Measurements from ENCODE around the gene IBTK.
"Not testable (repeated sequence)": the region's sequence is repeated elsewhere in the genome, so short reads cannot be mapped to it uniquely, and the experiment has no call there.

Gene IBTK, protein sequence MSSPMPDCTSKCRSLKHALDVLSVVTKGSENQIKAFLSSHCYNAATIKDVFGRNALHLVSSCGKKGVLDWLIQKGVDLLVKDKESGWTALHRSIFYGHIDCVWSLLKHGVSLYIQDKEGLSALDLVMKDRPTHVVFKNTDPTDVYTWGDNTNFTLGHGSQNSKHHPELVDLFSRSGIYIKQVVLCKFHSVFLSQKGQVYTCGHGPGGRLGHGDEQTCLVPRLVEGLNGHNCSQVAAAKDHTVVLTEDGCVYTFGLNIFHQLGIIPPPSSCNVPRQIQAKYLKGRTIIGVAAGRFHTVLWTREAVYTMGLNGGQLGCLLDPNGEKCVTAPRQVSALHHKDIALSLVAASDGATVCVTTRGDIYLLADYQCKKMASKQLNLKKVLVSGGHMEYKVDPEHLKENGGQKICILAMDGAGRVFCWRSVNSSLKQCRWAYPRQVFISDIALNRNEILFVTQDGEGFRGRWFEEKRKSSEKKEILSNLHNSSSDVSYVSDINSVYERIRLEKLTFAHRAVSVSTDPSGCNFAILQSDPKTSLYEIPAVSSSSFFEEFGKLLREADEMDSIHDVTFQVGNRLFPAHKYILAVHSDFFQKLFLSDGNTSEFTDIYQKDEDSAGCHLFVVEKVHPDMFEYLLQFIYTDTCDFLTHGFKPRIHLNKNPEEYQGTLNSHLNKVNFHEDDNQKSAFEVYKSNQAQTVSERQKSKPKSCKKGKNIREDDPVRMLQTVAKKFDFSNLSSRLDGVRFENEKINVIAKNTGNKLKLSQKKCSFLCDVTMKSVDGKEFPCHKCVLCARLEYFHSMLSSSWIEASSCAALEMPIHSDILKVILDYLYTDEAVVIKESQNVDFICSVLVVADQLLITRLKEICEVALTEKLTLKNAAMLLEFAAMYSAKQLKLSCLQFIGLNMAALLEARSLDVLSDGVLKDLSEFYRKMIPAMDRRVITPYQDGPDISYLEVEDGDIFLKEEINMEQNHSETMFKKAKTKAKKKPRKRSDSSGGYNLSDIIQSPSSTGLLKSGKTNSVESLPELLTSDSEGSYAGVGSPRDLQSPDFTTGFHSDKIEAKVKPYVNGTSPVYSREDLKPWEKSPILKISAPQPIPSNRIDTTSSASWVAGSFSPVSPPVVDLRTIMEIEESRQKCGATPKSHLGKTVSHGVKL (N-terminal part only)

DNA sequence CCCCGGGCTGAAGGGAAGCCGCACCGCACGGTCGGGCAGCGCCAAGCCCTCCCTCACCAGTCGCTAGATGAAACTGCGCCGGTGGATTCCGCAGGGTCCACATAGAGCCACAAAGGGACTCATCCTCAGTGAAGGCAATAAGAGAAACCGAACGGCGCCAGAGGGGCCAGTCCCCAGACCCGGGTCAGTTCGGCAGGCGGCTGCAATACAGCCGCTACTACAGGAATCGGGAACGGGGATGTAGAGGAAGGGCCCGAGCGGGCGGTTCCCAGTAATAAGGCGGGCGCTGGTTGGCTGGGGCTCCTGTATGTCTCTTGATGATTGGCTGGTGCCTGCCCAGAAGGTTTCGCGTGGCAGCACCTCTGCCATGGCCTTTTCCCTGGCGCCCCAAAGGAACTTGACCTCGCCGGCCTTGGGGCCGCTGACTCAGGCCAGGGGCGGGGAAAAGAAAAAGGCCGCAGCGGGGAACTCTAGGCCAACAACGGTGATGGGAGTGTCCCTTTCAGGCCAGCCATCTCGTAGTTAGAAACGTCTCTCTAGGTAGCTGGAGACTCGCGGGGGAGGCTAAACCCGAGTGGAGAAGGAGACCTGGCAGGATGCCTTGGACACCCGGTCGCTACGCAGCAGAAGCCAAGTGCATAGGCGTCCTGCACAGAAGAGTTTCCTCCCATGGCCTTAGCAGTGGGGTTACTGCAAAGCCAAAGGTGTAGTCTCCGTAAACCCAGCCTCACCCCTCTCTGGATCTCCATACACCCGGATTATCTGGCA, at the start of gene IBTK:
TSS of gene IBTK (minus strand) at position 240 of the 768 bp plus-strand sequence. CDS start 7,258 bp downstream, outside the sequence.
- DNase-seq = peak; percentile 94 to 97
- intact Hi-C loops (cut with DNase I; ENCODE audit: low total_unique reads) = loop anchor here (5.0 kb wide), 1 partner anchor 685 kb away; no protein-coding TSS in a partner anchor
- Histone ChIP-seq H3K4me3 (peak within 1 kb of the TSS; percentile 88 to 94), H3K9me3 (no peaks in the 10 kb centered on the region), H3K27me3 (no peaks in the 10 kb centered on the region), H3K4me1 (peaks cover 0 to 41% (median 15%) of the 10 kb centered on the region in 4 donors), H3K27ac (peak within 1 kb of the TSS; percentile 90 to 92), H3K36me3 (no peaks in the 10 kb centered on the region)
- TF ChIP-seq, protein P1, sequence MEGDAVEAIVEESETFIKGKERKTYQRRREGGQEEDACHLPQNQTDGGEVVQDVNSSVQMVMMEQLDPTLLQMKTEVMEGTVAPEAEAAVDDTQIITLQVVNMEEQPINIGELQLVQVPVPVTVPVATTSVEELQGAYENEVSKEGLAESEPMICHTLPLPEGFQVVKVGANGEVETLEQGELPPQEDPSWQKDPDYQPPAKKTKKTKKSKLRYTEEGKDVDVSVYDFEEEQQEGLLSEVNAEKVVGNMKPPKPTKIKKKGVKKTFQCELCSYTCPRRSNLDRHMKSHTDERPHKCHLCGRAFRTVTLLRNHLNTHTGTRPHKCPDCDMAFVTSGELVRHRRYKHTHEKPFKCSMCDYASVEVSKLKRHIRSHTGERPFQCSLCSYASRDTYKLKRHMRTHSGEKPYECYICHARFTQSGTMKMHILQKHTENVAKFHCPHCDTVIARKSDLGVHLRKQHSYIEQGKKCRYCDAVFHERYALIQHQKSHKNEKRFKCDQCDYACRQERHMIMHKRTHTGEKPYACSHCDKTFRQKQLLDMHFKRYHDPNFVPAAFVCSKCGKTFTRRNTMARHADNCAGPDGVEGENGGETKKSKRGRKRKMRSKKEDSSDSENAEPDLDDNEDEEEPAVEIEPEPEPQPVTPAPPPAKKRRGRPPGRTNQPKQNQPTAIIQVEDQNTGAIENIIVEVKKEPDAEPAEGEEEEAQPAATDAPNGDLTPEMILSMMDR (IDR thresholded peaks at IDR 0.05) = peak in 1 of 2 experiments; percentile 15

DNA sequence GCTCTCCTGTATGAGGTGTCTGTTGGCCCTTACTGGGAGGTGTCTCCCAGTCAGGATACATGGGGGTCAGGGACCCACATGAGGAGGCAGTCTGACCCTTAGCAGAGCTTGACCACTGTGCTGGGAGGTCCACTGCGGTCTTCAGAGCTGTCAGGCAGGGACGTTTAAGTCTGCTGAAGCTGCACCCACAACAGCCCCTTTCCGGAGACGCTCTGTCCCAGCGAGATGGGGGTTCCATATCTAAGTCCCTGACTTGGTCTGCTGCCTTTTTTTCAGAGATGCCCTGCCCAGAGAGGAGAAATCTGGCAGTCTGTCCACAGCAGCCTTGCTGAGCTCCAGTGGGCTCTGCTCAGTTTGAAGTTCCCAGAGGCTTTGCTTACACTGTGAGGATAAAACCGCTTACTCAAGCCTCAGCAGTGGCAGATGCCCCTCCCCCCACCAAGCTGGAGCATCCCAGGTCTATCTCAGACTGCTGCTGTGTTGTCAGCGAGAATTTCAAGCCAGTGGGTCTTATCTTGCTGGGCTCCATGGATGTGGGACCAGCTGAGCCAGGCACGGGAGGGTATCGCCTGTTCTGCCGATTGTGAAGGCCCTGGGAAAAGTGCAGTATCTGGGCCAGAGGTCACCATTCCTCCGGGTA, 36.3 kb upstream of the IBTK start:
- TF ChIP-seq, protein P1 (IDR thresholded peaks at IDR 0.05) = no peak
- Histone ChIP-seq H3K4me3 (no peak overlapping the region), H3K9me3 (no peaks in the 10 kb centered on the region), H3K4me1 (no peaks in the 10 kb centered on the region), H3K27ac (no peak overlapping the region), H3K36me3 (no peaks in the 10 kb centered on the region), H3K27me3 (no peaks in the 10 kb centered on the region)
- intact Hi-C loops (cut with DNase I; ENCODE audit: low total_unique reads) = no loop called here
- DNase-seq = no peak

DNA sequence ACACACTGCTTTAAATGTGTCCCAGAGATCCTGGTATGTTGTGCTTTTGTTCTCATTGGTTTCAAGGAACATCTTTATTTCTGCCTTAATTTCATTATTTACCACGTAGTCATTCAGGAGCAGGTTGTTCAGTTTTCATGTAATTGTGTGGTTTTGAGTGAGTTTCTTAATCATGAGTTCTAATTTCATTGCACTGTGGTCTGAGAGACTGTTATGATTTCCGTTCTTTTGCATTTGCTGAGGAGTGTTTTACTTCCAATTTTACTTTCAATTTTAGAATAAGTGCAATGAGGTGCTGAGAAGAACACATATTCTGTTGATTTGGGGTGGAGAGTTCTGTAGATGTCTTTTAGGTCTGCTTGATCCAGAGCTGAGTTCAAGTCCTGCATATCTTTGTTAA, 34.0 kb upstream of the IBTK start:
- H3K27ac ChIP-seq; DNase-seq; H3K27me3 ChIP-seq; intact Hi-C loops (cut with DNase I; ENCODE audit: low total_unique reads); H3K36me3 ChIP-seq; H3K4me3 ChIP-seq; H3K9me3 ChIP-seq; H3K4me1 ChIP-seq: not testable (repeated sequence)

DNA sequence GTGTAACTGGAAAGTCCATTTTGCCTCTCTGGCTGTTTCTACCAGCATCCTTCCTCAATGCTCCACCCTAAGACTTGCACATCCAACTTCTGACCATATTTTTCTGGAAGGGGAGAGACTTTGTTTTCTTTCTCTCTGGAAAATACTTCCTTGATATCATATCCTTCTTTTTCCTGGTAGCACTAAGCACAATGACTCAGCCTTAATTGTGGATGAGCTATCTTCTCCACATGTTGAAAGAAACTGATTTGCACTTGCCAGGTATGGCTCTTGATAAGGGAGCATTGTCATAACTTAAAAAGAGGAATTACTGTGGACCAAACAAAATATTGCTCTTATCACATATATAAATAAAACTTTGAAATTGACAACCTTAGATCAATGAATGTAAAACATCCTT, 30.1 kb upstream of the IBTK start:
- H3K9me3 ChIP-seq = no peaks in the 10 kb centered on the region
- H3K27me3 ChIP-seq = no peaks in the 10 kb centered on the region
- H3K36me3 ChIP-seq = no peaks in the 10 kb centered on the region
- H3K27ac ChIP-seq = no peak overlapping the region
- H3K4me1 ChIP-seq = no peaks in the 10 kb centered on the region
- DNase-seq = no peak
- H3K4me3 ChIP-seq = no peak overlapping the region
- TF ChIP-seq, protein P1 (IDR thresholded peaks at IDR 0.05) = no peak
- intact Hi-C loops (cut with DNase I; ENCODE audit: low total_unique reads) = no loop called here

DNA sequence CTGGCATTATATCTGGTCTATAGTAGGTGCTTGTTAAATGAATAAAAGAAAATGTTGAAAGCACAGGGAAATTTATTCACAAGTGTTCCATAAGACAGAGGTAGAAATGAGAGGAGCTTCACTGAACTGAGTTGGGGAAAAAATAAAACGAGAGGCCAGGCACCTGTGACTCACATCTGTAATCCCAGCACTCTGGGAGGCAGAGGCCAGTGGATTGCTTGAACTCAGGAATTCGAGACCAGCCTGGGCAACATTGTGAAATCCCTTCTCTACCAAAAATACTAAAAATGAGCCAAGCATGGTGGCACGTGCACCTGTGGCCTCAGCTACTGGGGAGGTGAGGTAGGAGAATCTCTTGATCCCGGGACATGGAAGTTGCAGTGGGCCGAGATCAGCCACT, 28.1 kb upstream of the IBTK start:
- no peak overlapping the region for H3K27ac ChIP-seq
- H3K4me1 ChIP-seq = no peaks in the 10 kb centered on the region
- H3K9me3 ChIP-seq = no peaks in the 10 kb centered on the region
- H3K4me3 ChIP-seq = no peak overlapping the region
- TF ChIP-seq, protein P1 (IDR thresholded peaks at IDR 0.05) = no peak
- H3K36me3 ChIP-seq = no peaks in the 10 kb centered on the region
- H3K27me3 ChIP-seq = no peaks in the 10 kb centered on the region
- DNase-seq = no peak
- intact Hi-C loops (cut with DNase I; ENCODE audit: low total_unique reads) = no loop called here

Measured in tibial artery (tissue), 4 donors.